Suprapubic skin (tissue), 3 donors: ENCODE measurements around the gene PEMT.

Experiments used
- POLR2AphosphoS5 ChIP-seq, 3 donors: sonication (generic); formaldehyde crosslinking; IDR thresholded peaks; one replicate each; pipeline ENCODE4 v1.6.1; 2017; ENCODE audit warnings: antibody characterized with exemption in 3 of 3
- TF ChIP-seq, protein P1 (sequence below), 2 donors: fragments of 200-600 bp in 1 of 2; fragments of 450-650 bp in 1 of 2; sonication (generic) in 1 of 2; IDR thresholded peaks; one replicate each; pipeline ENCODE4 v1.5.1; 2016 to 2019; ENCODE audit warnings: antibody characterized with exemption in 2 of 2, mild to moderate bottlenecking in 1 of 2, moderate library complexity in 1 of 2

DNA sequence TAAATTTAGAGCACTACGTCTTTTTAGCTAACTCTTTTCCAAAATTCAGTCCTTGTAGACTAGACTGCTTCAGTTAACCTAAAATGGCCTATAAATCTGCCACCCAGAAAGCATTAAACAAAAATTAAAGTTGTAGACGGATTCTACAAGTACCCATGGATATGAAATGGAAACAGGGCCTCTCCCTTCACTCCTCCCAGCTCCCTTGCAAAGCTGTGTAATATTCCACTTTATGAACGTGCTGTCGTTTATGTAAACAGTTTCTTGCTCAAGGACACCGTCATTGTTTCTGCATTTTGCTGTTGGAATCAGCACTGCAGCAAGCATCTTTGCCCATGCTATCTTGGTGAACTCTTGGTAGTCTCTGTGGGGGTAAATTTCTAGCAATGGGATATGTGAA lies 109.6 kb downstream of the PEMT start:
- TF ChIP-seq, protein P1, sequence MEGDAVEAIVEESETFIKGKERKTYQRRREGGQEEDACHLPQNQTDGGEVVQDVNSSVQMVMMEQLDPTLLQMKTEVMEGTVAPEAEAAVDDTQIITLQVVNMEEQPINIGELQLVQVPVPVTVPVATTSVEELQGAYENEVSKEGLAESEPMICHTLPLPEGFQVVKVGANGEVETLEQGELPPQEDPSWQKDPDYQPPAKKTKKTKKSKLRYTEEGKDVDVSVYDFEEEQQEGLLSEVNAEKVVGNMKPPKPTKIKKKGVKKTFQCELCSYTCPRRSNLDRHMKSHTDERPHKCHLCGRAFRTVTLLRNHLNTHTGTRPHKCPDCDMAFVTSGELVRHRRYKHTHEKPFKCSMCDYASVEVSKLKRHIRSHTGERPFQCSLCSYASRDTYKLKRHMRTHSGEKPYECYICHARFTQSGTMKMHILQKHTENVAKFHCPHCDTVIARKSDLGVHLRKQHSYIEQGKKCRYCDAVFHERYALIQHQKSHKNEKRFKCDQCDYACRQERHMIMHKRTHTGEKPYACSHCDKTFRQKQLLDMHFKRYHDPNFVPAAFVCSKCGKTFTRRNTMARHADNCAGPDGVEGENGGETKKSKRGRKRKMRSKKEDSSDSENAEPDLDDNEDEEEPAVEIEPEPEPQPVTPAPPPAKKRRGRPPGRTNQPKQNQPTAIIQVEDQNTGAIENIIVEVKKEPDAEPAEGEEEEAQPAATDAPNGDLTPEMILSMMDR (IDR thresholded peaks at IDR 0.05): no peak
- no peak for TF ChIP-seq POLR2AphosphoS5 (IDR thresholded peaks at IDR 0.05)
